Measurements from ENCODE around the gene MON2. TPM values are rescaled to one million over a fixed set of nuclear protein-coding genes. Genes with fewer than 3 reads are reported as not detected.

Gene MON2
- total and polyA plus RNA-seq, 10 of the 15 experiments (the other 5 are each of a cell fraction or from before 2014, with no cell fraction given) = 5.4 to 34.3 (median 23.4) TPM

- TF ChIP-seq CTCF (IDR thresholded peaks at IDR 0.05 in 2 of 3, conservative IDR thresholded peaks at IDR 0.05 in 1 of 3; ENCODE audit: control insufficient read depth in 2 of 3, extremely low read depth in 1 of 3, insufficient read depth in 1 of 3, low read depth in 3 of 3, low read length in 3 of 3) = no peak
Observed at GRCh38 chr12:62640910-62641448, 174.4 kb downstream of the MON2 start (continued).

GRCh38 chr12:62642486-62642885 is 175.9 kb downstream of the MON2 start:
- TF ChIP-seq GATAD2B (conservative IDR thresholded peaks at IDR 0.05; ENCODE audit: low read depth) (no peak), TCF12 (IDR thresholded peaks at IDR 0.05; ENCODE audit: low read depth, low read length) (no peak), MLLT1 (IDR thresholded peaks at IDR 0.05) (no peak), YY1 (IDR thresholded peaks at IDR 0.05; ENCODE audit: low read depth, low read length) (peak; percentile 49; the same call in 1 of the 2 replicates), SPI1 (IDR thresholded peaks at IDR 0.05; ENCODE audit: borderline replicate concordance, insufficient read depth, low read depth, low read length) (peak; percentile 58; the same call in 1 of the 2 replicates), CREM (IDR thresholded peaks at IDR 0.05; ENCODE audit: low read depth) (no peak), RFX5 (IDR thresholded peaks at IDR 0.05; ENCODE audit: low read depth, low read length) (no peak)
- SMC1A ChIA-PET (ENCODE audit: uncharacterized antibody, unreplicated experiment) = interaction anchor here (1.4 to 1.8 kb wide), 3 partner anchors 27 to 53 kb away, joined by 4 to 8 read pairs (median 7); no protein-coding TSS in a partner anchor

More at GRCh38 chr12:62642486-62642885, 175.9 kb downstream of the MON2 start:
- DNase-seq (ENCODE audit: low read depth, low spot score) = no peak
- ChIA-PET POLR2A (interaction anchor here (0.6 to 1.2 kb wide), 4 partner anchors 8 to 162 kb away, joined by 3 to 4 read pairs (median 4); no protein-coding TSS in a partner anchor), CTCF (interaction anchor here (0.6 to 1.3 kb wide), 8 partner anchors 9 to 157 kb away, joined by 3 to 5 read pairs (median 3); no protein-coding TSS in a partner anchor), RAD21 (ENCODE audit: unreplicated experiment) (interaction anchor here (0.6 to 1.3 kb wide), 6 partner anchors 9 to 152 kb away, joined by 3 read pairs; no protein-coding TSS in a partner anchor)
- peaks cover 8% of the 10 kb centered on the region; the same call in 1 of the 2 replicates for H3K4me1 ChIP-seq (ENCODE audit: control insufficient read depth, insufficient read depth, low read length)
- no peaks in the 10 kb centered on the region; the same call in 2 of the 3 replicates for H3K9me3 ChIP-seq (replicated peaks; ENCODE audit: control insufficient read depth, insufficient read depth, low read length)
- H3K4me3 ChIP-seq = no peak overlapping the region
- H3K79me2 ChIP-seq (ENCODE audit: control insufficient read depth, insufficient read depth, low read length) = no peaks in the 10 kb centered on the region
- H3K9ac ChIP-seq (ENCODE audit: control insufficient read depth, insufficient read depth, low read length) = no peak overlapping the region
- H4K20me1 ChIP-seq (ENCODE audit: control insufficient read depth, insufficient read depth) = no peaks in the 10 kb centered on the region
- H3K36me3 ChIP-seq (ENCODE audit: control insufficient read depth in 2 of 2, insufficient read depth in 2 of 2, low read length in 1 of 2) = no peaks in the 10 kb centered on the region
- 48% methylated on average over 2 of the region's 2 CpGs for WGBS (ENCODE audit: insufficient coverage, insufficient replicate concordance, low lambda C conversion rate, missing lambda C conversion rate)
- no peak for FAIRE-seq
- intact Hi-C loops (cut with micrococcal nuclease; ENCODE audit: unreplicated experiment) = loop anchor here (5.0 kb wide), 1 partner anchor 90 kb away; no protein-coding TSS in a partner anchor
- no peak overlapping the region for H3K4me2 ChIP-seq (ENCODE audit: control insufficient read depth, insufficient read depth)
- BruUV-seq (replicated peaks) = no TSS peak
- no peak overlapping the region for H3K27ac ChIP-seq (ENCODE audit: control insufficient read depth, insufficient read depth)
- in situ Hi-C loops (cut with MboI) = no loop called here
- no peaks in the 10 kb centered on the region for H3K27me3 ChIP-seq (replicated peaks in 1 of 2; ENCODE audit: control insufficient read depth in 2 of 2, insufficient read depth in 2 of 2, low read length in 1 of 2)
- H2AFZ ChIP-seq (ENCODE audit: control insufficient read depth, low read depth, low read length) = no peak overlapping the region
- no peak for ATAC-seq
